DOHH2 (cell line): ENCODE results near the gene CLN6.
"Not testable (repeated sequence)": the region's sequence is repeated elsewhere in the genome, so short reads cannot be mapped to it uniquely, and the experiment has no call there.

Experiments used
- H3F3A ChIP-seq: fragments of 200-600 bp; sonication (generic), shearing (Covaris generic); 2 replicates; pipeline ENCODE4 v1.6.0; 2016; ENCODE audit warnings: antibody characterized with exemption, mild to moderate bottlenecking; ENCODE audit not compliant: control insufficient read depth, insufficient read depth
- H3K27ac ChIP-seq: fragments of 200-600 bp; sonication (generic); 2 replicates; pipeline ENCODE4 v1.5.1; 2014; ENCODE audit warnings: low read depth, mild to moderate bottlenecking, low read length, moderate library complexity
- H3K27me3 ChIP-seq: fragments of 200-600 bp; sonication (generic); 2 replicates; pipeline ENCODE4 v1.6.1; 2014; ENCODE audit warnings: mild to moderate bottlenecking, low read length, mixed read lengths; ENCODE audit not compliant: control insufficient read depth
- H3K36me3 ChIP-seq: fragments of 200-600 bp; sonication (generic); 2 replicates; pipeline ENCODE4 v1.6.1; 2014; ENCODE audit warnings: mild to moderate bottlenecking, low read length, moderate library complexity, mixed read lengths; ENCODE audit not compliant: control insufficient read depth
- H3K4me1 ChIP-seq: fragments of 200-600 bp; sonication (generic); 2 replicates; pipeline ENCODE4 v1.6.1; 2014; ENCODE audit warnings: mild to moderate bottlenecking, low read length, mixed read lengths; ENCODE audit not compliant: control insufficient read depth
- H3K4me2 ChIP-seq: fragments of 200-600 bp; sonication (generic); 2 replicates; pipeline ENCODE4 v1.6.0; 2014; ENCODE audit warnings: mild to moderate bottlenecking, low read length, moderate library complexity
- H3K4me3 ChIP-seq: fragments of 200-600 bp; sonication (generic); 2 replicates; pipeline ENCODE4 v1.5.1; 2014; ENCODE audit warnings: mild to moderate bottlenecking, low read length, mixed read lengths
- H3K79me2 ChIP-seq: fragments of 200-600 bp; sonication (generic); 2 replicates; pipeline ENCODE4 v1.6.1; 2014; ENCODE audit warnings: mild to moderate bottlenecking, low read length, mixed read lengths; ENCODE audit not compliant: control insufficient read depth
- H3K9me2 ChIP-seq: fragments of 200-600 bp; sonication (generic); replicated peaks from 2 replicates; pipeline ENCODE4 v1.6.1; 2014; ENCODE audit warnings: mild to moderate bottlenecking, low read length, mixed read lengths; ENCODE audit not compliant: control insufficient read depth
- H3K9me3 ChIP-seq: fragments of 200-600 bp; sonication (generic); 2 replicates; pipeline ENCODE4 v1.6.1; 2014; ENCODE audit warnings: antibody characterized with exemption, low read length, mixed read lengths; ENCODE audit not compliant: control insufficient read depth, insufficient read depth
- H4K20me1 ChIP-seq: fragments of 200-600 bp; sonication (generic); 2 replicates; pipeline ENCODE4 v1.6.0; 2014; ENCODE audit warnings: low read depth, mild to moderate bottlenecking, antibody characterized with exemption, low read length, moderate library complexity; ENCODE audit not compliant: control insufficient read depth, insufficient read depth
- CTCF ChIP-seq: fragments of 200-600 bp; sonication (generic); IDR thresholded peaks from one replicate; pipeline ENCODE4 v1.5.1; 2014; ENCODE audit warnings: antibody characterized with exemption, mild to moderate bottlenecking, low read depth, low read length; ENCODE audit not compliant: poor library complexity, severe bottlenecking
- EZH2phosphoT487 ChIP-seq: fragments of 200-600 bp; sonication (generic); IDR thresholded peaks from 2 replicates; pipeline ENCODE4 v1.6.1; 2017; ENCODE audit warnings: borderline replicate concordance, mild to moderate bottlenecking, antibody characterized with exemption, low read length, moderate library complexity, mixed read lengths

The CLN6 gene

GRCh38 chr15:68175526-68175925 is 54.0 kb downstream of the CLN6 start:
- TF ChIP-seq CTCF: no peak
- TF ChIP-seq EZH2phosphoT487: no peak
- no peaks in the 10 kb centered on the region for H4K20me1 ChIP-seq
- H3K36me3 ChIP-seq: peaks cover 54% of the 10 kb centered on the region
- H3K9me2 ChIP-seq: no peaks in the 10 kb centered on the region
- no peak overlapping the region for H3K4me2 ChIP-seq
- H3K4me1 ChIP-seq: no peaks in the 10 kb centered on the region
- no peaks in the 10 kb centered on the region for H3K27me3 ChIP-seq
- H3K9me3 ChIP-seq: no peaks in the 10 kb centered on the region
- no peaks in the 10 kb centered on the region for H3F3A ChIP-seq
- H3K4me3 ChIP-seq: no peak overlapping the region
- no peak overlapping the region for H3K27ac ChIP-seq
- H3K79me2 ChIP-seq: no peaks in the 10 kb centered on the region

GRCh38 chr15:68173119-68173518 is 56.4 kb downstream of the CLN6 start:
- H3K36me3 ChIP-seq: peaks cover 50% of the 10 kb centered on the region
- TF ChIP-seq CTCF (no peak), EZH2phosphoT487 (no peak)
- H4K20me1 ChIP-seq: no peaks in the 10 kb centered on the region
- H3K9me2 ChIP-seq: no peaks in the 10 kb centered on the region
- no peaks in the 10 kb centered on the region for H3F3A ChIP-seq
- no peaks in the 10 kb centered on the region for H3K27me3 ChIP-seq
- H3K4me3 ChIP-seq: no peak overlapping the region
- no peak overlapping the region for H3K27ac ChIP-seq
- no peaks in the 10 kb centered on the region for H3K9me3 ChIP-seq
- H3K79me2 ChIP-seq: no peaks in the 10 kb centered on the region
- H3K4me1 ChIP-seq: no peaks in the 10 kb centered on the region
- H3K4me2 ChIP-seq: no peak overlapping the region

- H3K36me3 ChIP-seq: peaks cover 42% of the 10 kb centered on the region
- not testable (repeated sequence) for H3K79me2 ChIP-seq
Measured at GRCh38 chr15:68172037-68172436, 57.5 kb downstream of the CLN6 start.

GRCh38 chr15:68166847-68167246 is 62.7 kb downstream of the CLN6 start:
- H3K4me2 ChIP-seq: no peak overlapping the region
- H3K9me2 ChIP-seq: no peaks in the 10 kb centered on the region
- no peak overlapping the region for H3K27ac ChIP-seq
- 0 out of 2 replicates have a peak, but pooled peaks cover 2% of the 10 kb centered on the region for H3F3A ChIP-seq
- TF ChIP-seq CTCF (no peak), EZH2phosphoT487 (no peak)
- H3K4me3 ChIP-seq: no peak overlapping the region
- H3K79me2 ChIP-seq: no peaks in the 10 kb centered on the region
- no peaks in the 10 kb centered on the region for H4K20me1 ChIP-seq
- H3K27me3 ChIP-seq: no peaks in the 10 kb centered on the region
- H3K4me1 ChIP-seq: peaks cover 3% of the 10 kb centered on the region; the same call in 1 of the 2 replicates
- peaks cover 32% of the 10 kb centered on the region for H3K36me3 ChIP-seq
- H3K9me3 ChIP-seq: no peaks in the 10 kb centered on the region

More at GRCh38 chr15:68172037-68172436, 57.5 kb downstream of the CLN6 start:
- H3K27ac ChIP-seq, H3K4me1 ChIP-seq, H3K27me3 ChIP-seq, H3K9me2 ChIP-seq, H4K20me1 ChIP-seq, H3K4me2 ChIP-seq, H3K9me3 ChIP-seq, H3K4me3 ChIP-seq, H3F3A ChIP-seq: not testable (repeated sequence)
